GM21786 (cell line): ENCODE data around the gene CYP11A1.
A peak's percentile ranks its signal among the peaks of the same experiment; 100 is the strongest.
"Not testable (repeated sequence)": the region's sequence is repeated elsewhere in the genome, so short reads cannot be mapped to it uniquely, and the experiment has no call there.

Source experiments
- ATAC-seq: cut with Tn5 transposase; IDR thresholded peaks from one replicate; pipeline ENCODE4 v1.9.1; 2021; ENCODE audit not compliant: unreplicated experiment

Gene CYP11A1

GRCh38 chr15:74400915-74401757, 33.7 kb upstream of the CYP11A1 start:
- no peak for ATAC-seq

- ATAC-seq: no peak
These were observed 32.9 kb upstream of the CYP11A1 start for GRCh38 chr15:74400313-74400860.

GRCh38 chr15:74399511-74400312, 32.3 kb upstream of the CYP11A1 start:
- no peak for ATAC-seq

- ATAC-seq: no peak
These were observed 31.7 kb upstream of the CYP11A1 start for GRCh38 chr15:74399100-74399499.

GRCh38 chr15:74398183-74398582, 30.7 kb upstream of the CYP11A1 start:
- ATAC-seq: no peak

GRCh38 chr15:74397239-74398068, 30.0 kb upstream of the CYP11A1 start:
- ATAC-seq: peak; percentile 33

GRCh38 chr15:74396445-74397238, 29.2 kb upstream of the CYP11A1 start:
- peak; percentile 29 for ATAC-seq

GRCh38 chr15:74396146-74396438, 28.6 kb upstream of the CYP11A1 start:
- peak; percentile 1 for ATAC-seq

GRCh38 chr15:74395319-74396145, 28.1 kb upstream of the CYP11A1 start:
- no peak for ATAC-seq

GRCh38 chr15:74394090-74394846, 26.8 kb upstream of the CYP11A1 start:
- no peak for ATAC-seq

- ATAC-seq: no peak
These were observed 26.0 kb upstream of the CYP11A1 start for GRCh38 chr15:74393423-74393822.

GRCh38 chr15:74392902-74393301, 25.5 kb upstream of the CYP11A1 start:
- no peak for ATAC-seq

- no peak for ATAC-seq
These were observed 25.0 kb upstream of the CYP11A1 start for GRCh38 chr15:74392451-74392830.

- no peak for ATAC-seq
These were observed 24.4 kb upstream of the CYP11A1 start for GRCh38 chr15:74391582-74392450.

- no peak for ATAC-seq
These were observed 23.3 kb upstream of the CYP11A1 start for GRCh38 chr15:74390647-74391288.

GRCh38 chr15:74390049-74390646, 22.7 kb upstream of the CYP11A1 start:
- not testable (repeated sequence) for ATAC-seq
